LNCAP (cell line): Measurements from ENCODE around the gene CHMP6.

Experiments
- TF ChIP-seq, protein P1 (sequence below): fragments of 450-650 bp; IDR thresholded peaks from 2 replicates; pipeline ENCODE4 v1.5.1; 2017; ENCODE audit warnings: mild to moderate bottlenecking

Gene CHMP6

DNA sequence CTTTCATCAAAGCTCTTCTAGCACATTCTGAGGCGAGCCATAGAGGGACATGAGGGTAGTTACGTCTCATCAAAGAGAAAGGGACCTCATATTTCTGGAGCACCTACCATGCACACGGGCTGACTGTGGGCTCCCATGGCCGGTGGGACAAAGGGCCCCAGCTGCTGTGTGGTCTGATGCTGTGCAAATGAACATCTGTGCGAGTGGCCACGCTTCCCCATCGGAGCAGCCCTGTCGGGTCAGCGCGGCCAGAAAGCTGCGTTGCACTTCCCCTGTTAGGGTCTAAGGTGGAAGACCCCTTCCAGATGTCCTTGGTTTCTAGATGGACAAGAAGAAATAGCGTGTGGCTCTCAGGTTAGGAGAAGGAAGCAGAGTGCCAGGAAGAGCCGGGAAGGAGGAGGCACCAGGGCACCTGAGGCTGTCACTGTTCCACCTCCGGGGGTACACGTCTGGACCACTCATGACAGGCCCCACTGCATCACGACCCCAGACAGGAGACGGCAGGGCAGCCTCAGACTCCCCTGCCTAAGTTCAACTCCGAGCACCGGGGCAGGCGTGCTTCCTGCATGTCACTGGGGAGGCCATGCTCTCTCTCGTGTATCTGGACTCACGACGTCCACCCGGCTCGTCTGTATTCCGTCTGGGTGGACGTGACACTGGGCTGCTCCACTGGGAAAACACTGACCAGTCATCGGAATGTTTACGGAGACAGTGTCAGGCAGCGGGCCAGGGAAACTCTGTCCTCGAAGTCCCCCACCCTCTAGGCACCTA, 34.8 kb downstream of the CHMP6 start:
- TF ChIP-seq, protein P1, sequence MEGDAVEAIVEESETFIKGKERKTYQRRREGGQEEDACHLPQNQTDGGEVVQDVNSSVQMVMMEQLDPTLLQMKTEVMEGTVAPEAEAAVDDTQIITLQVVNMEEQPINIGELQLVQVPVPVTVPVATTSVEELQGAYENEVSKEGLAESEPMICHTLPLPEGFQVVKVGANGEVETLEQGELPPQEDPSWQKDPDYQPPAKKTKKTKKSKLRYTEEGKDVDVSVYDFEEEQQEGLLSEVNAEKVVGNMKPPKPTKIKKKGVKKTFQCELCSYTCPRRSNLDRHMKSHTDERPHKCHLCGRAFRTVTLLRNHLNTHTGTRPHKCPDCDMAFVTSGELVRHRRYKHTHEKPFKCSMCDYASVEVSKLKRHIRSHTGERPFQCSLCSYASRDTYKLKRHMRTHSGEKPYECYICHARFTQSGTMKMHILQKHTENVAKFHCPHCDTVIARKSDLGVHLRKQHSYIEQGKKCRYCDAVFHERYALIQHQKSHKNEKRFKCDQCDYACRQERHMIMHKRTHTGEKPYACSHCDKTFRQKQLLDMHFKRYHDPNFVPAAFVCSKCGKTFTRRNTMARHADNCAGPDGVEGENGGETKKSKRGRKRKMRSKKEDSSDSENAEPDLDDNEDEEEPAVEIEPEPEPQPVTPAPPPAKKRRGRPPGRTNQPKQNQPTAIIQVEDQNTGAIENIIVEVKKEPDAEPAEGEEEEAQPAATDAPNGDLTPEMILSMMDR, result no peak

DNA sequence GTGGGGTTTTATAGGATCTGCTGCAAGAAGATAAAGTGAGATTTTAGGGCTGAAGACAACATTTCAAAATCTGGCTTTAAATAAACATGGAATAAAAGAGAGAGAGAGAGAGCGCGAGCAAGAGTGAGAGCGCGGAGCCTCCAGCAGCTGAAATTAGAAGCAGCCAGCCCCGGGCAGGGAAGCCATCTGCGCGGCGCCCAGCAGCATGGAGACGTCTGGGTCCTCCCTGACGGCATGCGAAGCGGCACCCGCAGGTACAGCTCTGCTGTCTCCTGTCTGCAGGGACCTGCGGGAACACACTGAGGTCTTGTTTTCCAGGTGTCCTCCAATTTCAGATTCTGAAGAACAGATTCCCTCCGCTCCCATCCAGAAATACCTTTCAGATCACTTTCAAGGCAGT, 35.4 kb downstream of the CHMP6 start:
- TF ChIP-seq, protein P1, result no peak

DNA sequence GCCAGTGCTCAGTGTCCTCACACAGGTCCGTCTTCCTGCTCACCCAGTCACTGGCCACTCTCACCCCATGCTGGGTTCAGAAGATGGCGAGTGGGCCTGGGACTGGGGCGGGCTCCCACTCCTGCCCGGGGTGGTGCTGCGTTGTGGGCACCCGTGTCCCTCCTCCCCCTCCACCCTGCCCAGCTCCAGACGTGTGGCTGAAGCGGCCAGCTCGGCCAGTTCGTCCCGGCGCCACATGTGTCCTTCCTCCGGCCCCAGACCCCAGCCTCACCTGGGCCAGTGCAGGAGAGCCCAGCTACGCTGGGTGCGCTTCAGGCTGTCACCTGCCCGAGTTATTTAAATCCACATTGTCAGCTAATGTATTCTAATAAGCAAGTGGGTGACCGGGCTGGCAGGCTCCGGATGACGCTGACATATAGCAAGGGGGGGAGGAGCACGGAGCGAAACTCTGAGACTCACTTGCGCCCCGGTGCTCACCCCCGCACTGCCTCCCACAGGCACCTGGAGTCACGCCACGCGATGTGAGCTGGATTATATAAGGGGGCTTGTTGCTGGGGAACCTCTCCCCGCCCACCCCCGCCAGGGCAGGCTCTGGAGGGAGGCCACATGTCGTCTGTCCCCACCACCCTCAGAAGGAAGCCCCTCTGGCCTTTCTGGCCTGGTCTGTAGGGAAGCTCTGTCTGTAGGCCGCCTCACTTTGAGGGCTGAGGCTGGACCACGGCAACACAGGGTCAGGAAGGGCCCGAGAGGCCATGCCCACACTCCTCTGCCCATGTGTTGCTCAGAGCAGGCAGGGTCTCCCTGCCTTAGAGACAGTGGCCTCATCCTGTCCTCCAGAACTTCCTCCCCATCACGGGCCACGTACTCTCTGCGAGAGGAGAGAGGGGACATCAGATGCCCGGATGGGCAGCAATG, 36.2 kb downstream of the CHMP6 start:
- TF ChIP-seq, protein P1, result no peak

DNA sequence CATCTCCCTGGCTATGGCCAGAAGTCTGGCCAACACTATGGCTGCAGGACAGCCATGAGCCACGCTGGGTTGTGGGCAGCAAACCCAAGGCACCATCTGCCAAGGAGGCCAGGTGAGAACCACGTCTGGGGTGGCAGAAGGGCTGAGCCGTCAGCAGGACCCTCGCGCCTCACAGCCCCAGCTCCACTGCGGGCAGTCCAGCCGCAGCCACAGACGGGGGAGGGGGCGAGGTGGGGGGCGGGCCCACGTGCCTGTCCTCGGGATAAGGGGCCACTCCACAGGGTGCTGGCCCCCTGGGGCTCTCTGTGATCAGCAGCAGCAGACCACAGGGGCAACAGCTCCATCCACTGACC, 36.8 kb downstream of the CHMP6 start:
- TF ChIP-seq, protein P1, result no peak

DNA sequence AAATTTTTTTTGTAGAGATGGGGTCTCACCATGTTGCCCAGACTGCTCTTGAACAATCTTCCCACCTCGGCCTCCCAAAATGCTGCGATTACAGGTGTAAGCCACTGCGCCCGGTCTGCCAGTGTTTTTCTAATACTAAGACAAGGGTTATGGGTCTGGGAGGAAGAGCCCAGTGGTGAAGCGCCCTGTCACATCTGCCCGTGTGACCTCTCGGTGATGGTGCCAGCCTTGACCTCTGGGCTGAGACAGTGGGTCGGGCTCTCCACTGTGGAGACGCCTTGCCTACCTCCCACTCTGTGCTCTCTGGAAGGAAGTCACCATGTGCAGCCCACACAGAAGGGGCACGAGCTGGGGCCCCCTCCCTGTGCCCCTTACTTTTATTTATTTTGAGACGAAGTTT, 38.2 kb downstream of the CHMP6 start:
- TF ChIP-seq, protein P1, result no peak

DNA sequence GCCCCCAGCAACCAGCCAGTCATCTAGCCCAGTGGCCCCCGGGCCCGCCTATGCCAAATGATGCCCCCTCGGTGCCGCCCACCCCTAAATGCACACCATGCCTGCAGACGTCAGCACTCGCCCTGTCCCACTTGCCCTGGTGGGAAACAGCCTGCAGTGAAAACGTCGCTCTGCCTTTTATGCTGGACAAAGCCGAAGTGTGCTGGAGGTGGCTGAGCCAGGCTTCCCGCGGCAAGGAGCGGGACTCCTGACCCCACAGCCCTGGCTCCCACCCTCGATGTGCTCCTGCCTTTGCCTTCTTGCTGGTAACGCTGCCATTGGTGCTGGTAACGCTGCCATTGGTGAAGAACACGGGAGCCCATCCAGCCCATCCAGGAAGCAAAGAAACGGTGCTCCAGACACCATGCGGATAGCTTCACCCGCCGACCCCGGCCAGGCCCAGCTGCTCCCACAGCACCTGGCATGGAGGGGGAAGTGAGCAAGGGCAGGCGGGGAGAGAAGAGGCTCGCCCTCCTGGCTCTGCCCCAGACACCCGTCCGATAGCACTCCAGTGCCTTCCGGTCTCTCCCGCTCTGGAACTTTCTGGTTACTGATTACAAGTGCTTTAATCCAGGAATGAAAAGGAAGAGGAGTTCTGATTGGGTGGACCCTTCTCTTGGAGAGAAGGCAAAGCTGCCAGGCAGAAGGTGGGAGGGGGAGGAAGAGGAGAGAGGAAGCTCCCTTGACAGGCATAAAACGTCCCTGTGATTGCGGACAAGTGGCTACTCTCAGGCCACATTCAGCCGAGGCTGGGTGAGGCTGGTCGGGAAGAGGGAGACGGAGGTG, 39.3 kb downstream of the CHMP6 start:
- TF ChIP-seq, protein P1, result no peak
